ENCODE data around the gene ARHGAP10. TPM values are rescaled to one million over a fixed set of nuclear protein-coding genes. Genes with fewer than 3 reads are reported as not detected.

ARHGAP10 gene
- total RNA-seq, 4 donors from 2014 or later = 7.0 to 52.8 (median 19.9) TPM

DNA sequence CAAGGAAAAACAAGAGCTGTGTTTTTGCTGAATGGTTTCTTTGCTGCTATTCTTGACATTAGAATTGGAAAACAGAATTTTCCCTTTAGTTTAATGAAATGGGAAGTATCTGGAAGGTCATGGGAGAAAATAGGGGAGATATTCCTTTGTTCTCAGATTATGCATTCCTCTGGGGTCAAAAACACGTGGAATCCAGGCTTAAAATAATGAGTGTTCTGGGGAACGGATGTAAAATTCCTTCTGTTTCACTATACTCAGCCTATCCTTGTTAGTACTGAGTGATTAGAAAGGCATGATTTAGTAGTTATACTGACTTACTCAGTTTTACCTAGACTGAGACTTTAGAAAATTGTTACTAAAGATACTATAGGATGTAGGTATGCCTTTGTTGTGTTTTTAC is 107.3 kb downstream of the ARHGAP10 start:
- Histone ChIP-seq H3K36me3 (no peaks in the 10 kb centered on the region), H3K27ac (no peak overlapping the region), H3K27me3 (no peaks in the 10 kb centered on the region), H3K9me3 (no peaks in the 10 kb centered on the region), H3K4me1 (peaks cover 0 to 8% (median 0%) of the 10 kb centered on the region in 4 donors), H3K4me3 (no peak overlapping the region)
- DNase-seq = no peak
- TF ChIP-seq, protein P1, sequence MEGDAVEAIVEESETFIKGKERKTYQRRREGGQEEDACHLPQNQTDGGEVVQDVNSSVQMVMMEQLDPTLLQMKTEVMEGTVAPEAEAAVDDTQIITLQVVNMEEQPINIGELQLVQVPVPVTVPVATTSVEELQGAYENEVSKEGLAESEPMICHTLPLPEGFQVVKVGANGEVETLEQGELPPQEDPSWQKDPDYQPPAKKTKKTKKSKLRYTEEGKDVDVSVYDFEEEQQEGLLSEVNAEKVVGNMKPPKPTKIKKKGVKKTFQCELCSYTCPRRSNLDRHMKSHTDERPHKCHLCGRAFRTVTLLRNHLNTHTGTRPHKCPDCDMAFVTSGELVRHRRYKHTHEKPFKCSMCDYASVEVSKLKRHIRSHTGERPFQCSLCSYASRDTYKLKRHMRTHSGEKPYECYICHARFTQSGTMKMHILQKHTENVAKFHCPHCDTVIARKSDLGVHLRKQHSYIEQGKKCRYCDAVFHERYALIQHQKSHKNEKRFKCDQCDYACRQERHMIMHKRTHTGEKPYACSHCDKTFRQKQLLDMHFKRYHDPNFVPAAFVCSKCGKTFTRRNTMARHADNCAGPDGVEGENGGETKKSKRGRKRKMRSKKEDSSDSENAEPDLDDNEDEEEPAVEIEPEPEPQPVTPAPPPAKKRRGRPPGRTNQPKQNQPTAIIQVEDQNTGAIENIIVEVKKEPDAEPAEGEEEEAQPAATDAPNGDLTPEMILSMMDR (IDR thresholded peaks at IDR 0.05) = no peak
- no peak for TF ChIP-seq POLR2A (IDR thresholded peaks at IDR 0.05)

DNA sequence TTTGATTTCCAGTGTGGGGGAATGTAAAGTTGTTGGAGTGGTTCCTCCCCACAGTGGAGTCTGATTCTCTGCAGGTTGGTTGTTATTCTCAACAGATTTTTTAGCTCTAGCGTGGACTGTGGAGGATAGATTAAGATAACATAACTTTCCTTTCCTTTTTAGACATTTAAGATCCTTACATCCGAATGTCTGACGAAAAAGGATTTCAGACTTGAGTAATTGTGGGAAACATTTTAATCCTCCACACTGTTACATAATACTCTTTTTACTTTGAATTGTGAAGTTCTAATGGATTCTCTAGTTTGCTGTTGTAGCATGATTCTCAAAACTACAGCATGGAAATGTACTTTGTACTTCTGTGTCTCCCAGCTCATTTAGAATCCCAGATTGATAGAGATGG is 107.8 kb downstream of the ARHGAP10 start:
- Histone ChIP-seq H3K4me1 (peaks cover 0 to 8% (median 0%) of the 10 kb centered on the region in 4 donors), H3K4me3 (no peak overlapping the region), H3K27ac (no peak overlapping the region), H3K9me3 (no peaks in the 10 kb centered on the region), H3K36me3 (no peaks in the 10 kb centered on the region), H3K27me3 (no peaks in the 10 kb centered on the region)
- TF ChIP-seq POLR2A (IDR thresholded peaks at IDR 0.05) = no peak
- TF ChIP-seq, protein P1 (IDR thresholded peaks at IDR 0.05) = no peak
- DNase-seq = no peak

DNA sequence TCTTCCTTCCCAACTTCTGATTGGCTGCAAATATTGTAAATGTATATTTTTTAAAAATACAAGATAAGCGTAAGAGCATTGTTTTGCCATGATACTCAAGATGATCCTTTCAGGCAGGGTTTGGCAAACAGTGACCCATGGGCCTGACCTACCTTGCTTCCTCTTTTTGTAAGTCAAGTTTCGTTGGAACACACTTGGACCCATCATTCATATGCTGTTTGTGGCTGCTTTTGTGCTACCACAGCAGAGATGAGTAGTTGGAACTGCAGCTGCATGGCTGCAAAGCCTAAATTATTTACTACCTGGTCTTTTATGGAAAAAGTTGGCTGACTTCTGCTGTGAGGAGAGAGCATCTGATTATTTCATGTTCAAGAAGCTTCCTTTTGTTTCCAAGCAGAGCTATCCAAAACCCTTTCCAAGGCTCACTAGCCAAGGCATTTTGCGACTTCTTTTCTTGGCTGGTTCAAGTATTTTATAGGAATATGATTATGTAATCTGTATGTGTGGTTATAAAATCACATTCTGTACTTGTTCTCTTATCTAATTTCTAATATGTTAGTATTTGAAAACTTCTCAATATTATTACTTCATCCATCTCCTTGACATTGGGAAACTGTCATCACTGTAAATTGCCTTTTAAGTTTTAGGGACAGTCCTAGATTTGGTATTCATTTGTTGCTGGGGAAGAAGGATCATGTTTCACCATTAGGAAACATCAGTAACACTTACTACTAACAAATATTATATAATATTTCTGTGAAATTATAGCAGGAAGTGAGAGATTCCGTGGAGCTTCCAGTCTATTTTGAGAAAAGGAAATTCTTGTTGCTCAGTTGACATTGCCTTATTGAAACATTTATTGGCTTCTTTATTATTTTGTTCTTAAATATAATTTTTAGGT is 109.2 kb downstream of the ARHGAP10 start:
- Histone ChIP-seq H3K9me3 (no peaks in the 10 kb centered on the region), H3K4me3 (no peak overlapping the region), H3K27me3 (no peaks in the 10 kb centered on the region), H3K36me3 (no peaks in the 10 kb centered on the region), H3K4me1 (peaks cover 0 to 8% (median 0%) of the 10 kb centered on the region in 4 donors), H3K27ac (no peak overlapping the region)
- TF ChIP-seq POLR2A (IDR thresholded peaks at IDR 0.05) = no peak
- TF ChIP-seq, protein P1 (IDR thresholded peaks at IDR 0.05) = no peak
- DNase-seq = no peak

DNA sequence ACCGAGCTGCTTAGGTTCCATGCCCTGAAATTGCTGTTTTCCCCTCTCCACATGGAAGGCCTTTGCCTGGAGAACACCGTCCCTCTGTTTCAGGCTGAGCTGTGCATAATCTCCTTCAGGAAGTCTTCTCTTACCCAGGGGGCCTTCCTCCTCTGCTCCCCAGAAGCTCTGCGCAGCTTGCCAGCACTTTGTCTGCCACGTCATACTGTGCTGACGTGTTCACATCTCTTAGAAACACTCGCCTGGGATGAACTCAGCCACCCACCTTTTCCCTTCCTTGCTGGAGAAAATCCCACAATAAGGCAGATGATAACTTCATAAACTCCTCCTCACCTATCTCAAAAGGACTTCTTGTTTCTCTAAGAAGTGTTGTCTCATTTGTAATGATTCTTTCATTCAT is 110.7 kb downstream of the ARHGAP10 start:
- H3K27ac ChIP-seq = no peak overlapping the region
- no peaks in the 10 kb centered on the region for H3K36me3 ChIP-seq
- no peak overlapping the region for H3K4me3 ChIP-seq
- no peak for DNase-seq
- no peaks in the 10 kb centered on the region for H3K27me3 ChIP-seq
- no peaks in the 10 kb centered on the region for H3K9me3 ChIP-seq
- TF ChIP-seq, protein P1 (IDR thresholded peaks at IDR 0.05) = no peak
- no peak for TF ChIP-seq POLR2A (IDR thresholded peaks at IDR 0.05)
- peaks cover 0 to 8% (median 0%) of the 10 kb centered on the region in 4 donors for H3K4me1 ChIP-seq

DNA sequence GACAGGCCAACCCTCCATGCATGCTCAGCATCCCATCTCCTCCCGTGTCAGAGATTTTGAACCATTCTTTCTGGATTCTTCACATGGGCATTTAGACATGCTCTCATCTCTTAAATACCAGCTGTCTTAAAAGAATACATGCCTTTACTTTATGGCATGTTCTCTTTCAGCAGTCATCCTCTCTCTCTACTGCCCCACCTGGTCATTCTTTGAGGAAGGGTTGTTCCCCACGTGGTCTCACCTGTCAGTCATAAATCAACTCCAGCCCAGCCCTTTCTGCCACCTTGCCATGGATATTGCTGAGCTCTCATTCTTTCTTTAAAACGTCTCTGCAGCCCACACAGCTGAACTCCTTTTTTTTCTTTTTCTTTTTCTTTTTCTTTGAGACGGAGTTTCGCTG is 111.3 kb downstream of the ARHGAP10 start:
- no peaks in the 10 kb centered on the region for H3K27me3 ChIP-seq
- no peak overlapping the region for H3K4me3 ChIP-seq
- no peak for DNase-seq
- no peaks in the 10 kb centered on the region for H3K9me3 ChIP-seq
- no peak for TF ChIP-seq POLR2A (IDR thresholded peaks at IDR 0.05)
- TF ChIP-seq, protein P1 (IDR thresholded peaks at IDR 0.05) = peak in 2 of 6 experiments; percentile 13 to 16
- H3K36me3 ChIP-seq = no peaks in the 10 kb centered on the region
- H3K4me1 ChIP-seq = peaks cover 0 to 8% (median 0%) of the 10 kb centered on the region in 4 donors
- H3K27ac ChIP-seq = no peak overlapping the region

Data from Peyer's patch (tissue), 4 donors.